H9 (cell line): Measurements from ENCODE around the gene PERP. TPM values are rescaled to one million over a fixed set of nuclear protein-coding genes. Genes with fewer than 3 reads are reported as not detected.
A peak's percentile ranks its signal among the peaks of the same experiment; 100 is the strongest.

Source experiments
- DNase-seq: peaks from one replicate; pipeline ENCODE4 v3.0.0-alpha.2; 2017
- H2AFZ ChIP-seq: one replicate; pipeline ENCODE4 v1.6.1; 2013; ENCODE audit warnings: mild to moderate bottlenecking, low read length, control low read depth, moderate library complexity
- H2AK5ac ChIP-seq: 2 replicates; pipeline ENCODE4 v1.6.1; 2013; ENCODE audit warnings: low read length, control low read depth, mixed read lengths; ENCODE audit not compliant: insufficient read length
- H2BK120ac ChIP-seq: one replicate; pipeline ENCODE4 v1.6.1; 2013; ENCODE audit warnings: low read depth, mild to moderate bottlenecking, low read length, control low read depth, inconsistent platforms; ENCODE audit not compliant: poor library complexity, severe bottlenecking
- H2BK12ac ChIP-seq: 2 replicates; pipeline ENCODE4 v1.6.1; 2013; ENCODE audit warnings: low read length, control low read depth, mixed read lengths, low read depth; ENCODE audit not compliant: insufficient read length
- H2BK15ac ChIP-seq: 2 replicates; pipeline ENCODE4 v1.6.1; 2013; ENCODE audit warnings: low read depth, low read length, control low read depth
- H2BK20ac ChIP-seq: one replicate; pipeline ENCODE4 v1.6.1; 2013; ENCODE audit warnings: low read depth, mild to moderate bottlenecking, low read length, control low read depth, inconsistent platforms; ENCODE audit not compliant: poor library complexity, severe bottlenecking
- H2BK5ac ChIP-seq: 2 replicates; pipeline ENCODE4 v1.6.1; 2013; ENCODE audit warnings: low read length, control low read depth, mixed read lengths; ENCODE audit not compliant: insufficient read length
- H3K14ac ChIP-seq: 2 replicates; pipeline ENCODE4 v1.6.1; 2013; ENCODE audit warnings: low read length, control low read depth; ENCODE audit not compliant: insufficient read depth
- H3K18ac ChIP-seq: 2 replicates; pipeline ENCODE4 v1.6.1; 2013; ENCODE audit warnings: low read depth, mild to moderate bottlenecking, mixed read lengths, low read length, control low read depth; ENCODE audit not compliant: insufficient read length
- H3K23ac ChIP-seq: 2 replicates; pipeline ENCODE4 v1.6.1; 2013; ENCODE audit warnings: low read length, control low read depth, mixed read lengths, low read depth; ENCODE audit not compliant: insufficient read length
- H3K23me2 ChIP-seq: 2 replicates; pipeline ENCODE4 v1.6.1; 2013; ENCODE audit warnings: low read depth, mild to moderate bottlenecking, mixed read lengths, low read length, control low read depth; ENCODE audit not compliant: insufficient read length, poor library complexity, severe bottlenecking
- H3K27ac ChIP-seq: 2 replicates; pipeline ENCODE4 v1.5.1; 2013; ENCODE audit warnings: low read length, control low read depth, mixed read lengths, low read depth; ENCODE audit not compliant: insufficient read length
- H3K27me3 ChIP-seq: 2 replicates; pipeline ENCODE4 v1.6.1; 2013; ENCODE audit warnings: low read length, control low read depth, inconsistent platforms; ENCODE audit not compliant: insufficient read depth
- H3K4ac ChIP-seq: 2 replicates; pipeline ENCODE4 v1.6.1; 2013; ENCODE audit warnings: low read depth, mild to moderate bottlenecking, control low read depth, inconsistent platforms, low read length, moderate library complexity
- H3K4me1 ChIP-seq: 2 replicates; pipeline ENCODE4 v1.6.1; 2013; ENCODE audit warnings: low read length, control low read depth, inconsistent platforms; ENCODE audit not compliant: insufficient read depth
- H3K4me2 ChIP-seq: 2 replicates; pipeline ENCODE4 v1.6.1; 2013; ENCODE audit warnings: low read length, control low read depth, mixed read lengths; ENCODE audit not compliant: insufficient read length, insufficient read depth
- H3K56ac ChIP-seq: 2 replicates; pipeline ENCODE4 v1.6.1; 2013; ENCODE audit warnings: low read depth, mild to moderate bottlenecking, mixed read lengths, low read length, control low read depth; ENCODE audit not compliant: insufficient read length
- H3K79me1 ChIP-seq: 2 replicates; pipeline ENCODE4 v1.6.1; 2013; ENCODE audit warnings: low read depth, mild to moderate bottlenecking, moderate library complexity, low read length, control low read depth, inconsistent platforms; ENCODE audit not compliant: insufficient read depth, poor library complexity, severe bottlenecking
- H3K79me2 ChIP-seq: 2 replicates; pipeline ENCODE4 v1.6.1; 2013; ENCODE audit warnings: low read length, control low read depth, inconsistent platforms; ENCODE audit not compliant: insufficient read depth
- H3K9ac ChIP-seq: 2 replicates; pipeline ENCODE4 v1.6.1; 2013; ENCODE audit warnings: low read length, control low read depth, mixed read lengths; ENCODE audit not compliant: insufficient read length; ENCODE audit errors: extremely low read depth
- H3K9me3 ChIP-seq: one replicate; pipeline ENCODE4 v1.6.1; 2013; ENCODE audit warnings: low read depth, low read length, inconsistent platforms; ENCODE audit not compliant: control insufficient read depth
- H3T11ph ChIP-seq: one replicate; pipeline ENCODE4 v1.6.1; 2013; ENCODE audit warnings: mild to moderate bottlenecking, low read length, control low read depth, inconsistent platforms
- H4K20me1 ChIP-seq: one replicate; pipeline ENCODE4 v1.6.1; 2013; ENCODE audit not compliant: control insufficient read depth, insufficient read length, insufficient read depth
- H4K5ac ChIP-seq: 2 replicates; pipeline ENCODE4 v1.6.1; 2013; ENCODE audit warnings: low read depth, mild to moderate bottlenecking, mixed read lengths, low read length, control low read depth; ENCODE audit not compliant: insufficient read length
- H4K8ac ChIP-seq: replicated peaks from 2 replicates; pipeline ENCODE4 v1.6.1; 2013; ENCODE audit warnings: low read length, control low read depth, mixed read lengths, low read depth; ENCODE audit not compliant: insufficient read length
- H4K91ac ChIP-seq: 2 replicates; pipeline ENCODE4 v1.6.1; 2013; ENCODE audit warnings: low read depth, mild to moderate bottlenecking, moderate library complexity, mixed read lengths, low read length, control low read depth; ENCODE audit not compliant: insufficient read length
- H3K27ac Mint-ChIP-seq, 3 experiments: 2 replicates in 2 of 3; 3 replicates in 1 of 3; pipeline ENCODE4 v1.8.0; 2020 to 2021; ENCODE audit warnings: mixed read lengths in 3 of 3, mild to moderate bottlenecking in 1 of 3, moderate library complexity in 1 of 3
- H3K27me3 Mint-ChIP-seq: 2 replicates; pipeline ENCODE4 v1.8.0; 2021; ENCODE audit warnings: low read depth, mild to moderate bottlenecking, moderate library complexity, mixed read lengths
- H3K36me3 Mint-ChIP-seq, 3 experiments: 2 replicates in 2 of 3; 3 replicates in 1 of 3; pipeline ENCODE4 v1.8.0; 2020 to 2021; ENCODE audit warnings: low read depth in 3 of 3, mixed read lengths in 3 of 3; ENCODE audit not compliant: insufficient read depth in 1 of 3
- H3K4me1 Mint-ChIP-seq, 2 experiments: 2 replicates each; pipeline ENCODE4 v1.8.0; 2020; ENCODE audit warnings: mixed read lengths in 2 of 2
- H3K4me3 Mint-ChIP-seq, 2 experiments: 2 replicates in 1 of 2; 3 replicates in 1 of 2; pipeline ENCODE4 v1.8.0; 2020 to 2021; ENCODE audit warnings: mild to moderate bottlenecking in 2 of 2, mixed read lengths in 2 of 2, moderate library complexity in 1 of 2
- H3K9me3 Mint-ChIP-seq, 2 experiments: 2 replicates in 1 of 2; 3 replicates in 1 of 2; pipeline ENCODE4 v1.8.0; 2020; ENCODE audit warnings: mild to moderate bottlenecking in 2 of 2, mixed read lengths in 2 of 2, moderate library complexity in 1 of 2
- CTCF ChIP-seq: fragments of 200-600 bp; sonication (generic); conservative IDR thresholded peaks from 3 replicates; pipeline ENCODE4 v1.8.0; 2021; ENCODE audit warnings: antibody characterized with exemption, mild to moderate bottlenecking
- WGBS: extraction: QIAGEN DNeasy Blood & Tissue Kit; methylation state at CpG from one replicate; pipeline ENCODE4 v1.1.7; 2013; ENCODE audit warnings: missing lambda C conversion rate, low lambda C conversion rate, mixed read lengths; ENCODE audit not compliant: insufficient read length; ENCODE audit errors: extremely low coverage; 5-methylcytosine and 5-hydroxymethylcytosine counted together
- total RNA-seq: library from RNA; stranded (reverse); gene quantifications from 2 replicates; pipeline ENCODE4 v1.2.1, GENCODE V29; 2021

PERP gene
- total RNA-seq, 1 experiment from 2014 or later = 28.7 TPM

DNA sequence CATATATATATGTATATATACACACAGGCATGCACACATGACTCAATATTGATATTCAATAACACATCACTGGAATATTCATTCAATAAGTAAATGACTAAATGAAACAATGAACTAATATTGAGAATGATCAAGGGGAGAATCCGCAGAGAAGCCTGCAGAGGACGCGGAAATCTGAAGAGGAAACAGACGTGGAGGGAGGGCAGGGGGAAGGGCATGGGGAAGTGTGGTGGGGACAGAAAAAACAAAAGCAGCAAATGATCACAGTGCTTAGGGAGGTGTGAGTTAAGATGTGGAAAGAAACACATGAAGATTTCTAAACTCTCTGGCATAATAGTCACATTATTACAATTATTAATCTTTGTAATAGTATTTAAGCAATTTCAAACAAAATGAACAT is 14.5 kb downstream of the PERP start:
- Histone ChIP-seq H4K20me1 (no peaks in the 10 kb centered on the region), H3K4me2 (no peak overlapping the region), H2AK5ac (no peak overlapping the region), H3K4me1 (no peaks in the 10 kb centered on the region; the same call in 1 of the 2 replicates), H3K18ac (no peak overlapping the region), H4K91ac (no peak overlapping the region), H2BK5ac (no peak overlapping the region), H3K9ac (no peak overlapping the region), H2BK12ac (no peak overlapping the region), H4K5ac (no peak overlapping the region), H4K8ac (no peak overlapping the region), H3T11ph (no peak overlapping the region), H3K4ac (no peak overlapping the region), H3K27me3 (no peaks in the 10 kb centered on the region), H3K23me2 (no peaks in the 10 kb centered on the region), H3K14ac (no peak overlapping the region), H2BK20ac (no peak overlapping the region), H3K79me1 (no peaks in the 10 kb centered on the region), H2BK120ac (no peak overlapping the region), H3K27ac (no peak overlapping the region), H2BK15ac (no peak overlapping the region), H2AFZ (no peak overlapping the region), H3K9me3 (no peaks in the 10 kb centered on the region), H3K23ac (no peak overlapping the region), H3K79me2 (no peaks in the 10 kb centered on the region), H3K56ac (no peak overlapping the region)
- no peak for DNase-seq
- Mint-ChIP-seq H3K9me3 (no peaks in the 10 kb centered on the region), H3K27me3 (no peaks in the 10 kb centered on the region), H3K4me1 (peaks cover 18 to 19% of the 10 kb centered on the region in 2 experiments), H3K36me3 (peaks cover 9 to 39% (median 24%) of the 10 kb centered on the region in 3 experiments; a peak in 6 of 7 replicates), H3K4me3 (no peak overlapping the region), H3K27ac (peak overlapping the region in 1 of 3 experiments; percentile 46; a peak in 1 of 7 replicates)
- WGBS = no CpG with 5 or more reads among the region's 4 CpGs
- TF ChIP-seq CTCF = no peak
